Ishikawa (cell line): Measurements from ENCODE around the gene SINHCAF.

Experiments used
- CEBPB ChIP-seq: IDR thresholded peaks from 2 replicates; pipeline ENCODE4 v1.6.1; 2012
- CREB1 ChIP-seq: IDR thresholded peaks from 2 replicates; pipeline ENCODE4 v1.6.1; 2012; ENCODE audit warnings: low read depth
- EGR1 ChIP-seq: IDR thresholded peaks from 2 replicates; pipeline ENCODE4 v1.6.1; 2012
- EP300 ChIP-seq: IDR thresholded peaks from 2 replicates; pipeline ENCODE4 v1.6.1; 2012; ENCODE audit warnings: borderline replicate concordance
- FOXM1 ChIP-seq: IDR thresholded peaks from 2 replicates; pipeline ENCODE4 v1.6.1; 2012; ENCODE audit warnings: low read depth, borderline replicate concordance
- NFIC ChIP-seq: IDR thresholded peaks from 2 replicates; pipeline ENCODE4 v1.6.1; 2012
- RAD21 ChIP-seq: IDR thresholded peaks from 2 replicates; pipeline ENCODE4 v1.6.1; 2012; ENCODE audit warnings: low read depth
- TAF1 ChIP-seq: IDR thresholded peaks from 2 replicates; pipeline ENCODE4 v1.6.1; 2012; ENCODE audit warnings: low read depth, mild to moderate bottlenecking
- TCF12 ChIP-seq: IDR thresholded peaks from 2 replicates; pipeline ENCODE4 v1.6.1; 2012; ENCODE audit warnings: low read depth
- TEAD4 ChIP-seq: IDR thresholded peaks from 2 replicates; pipeline ENCODE4 v1.6.1; 2012
- YY1 ChIP-seq: IDR thresholded peaks from 2 replicates; pipeline ENCODE4 v1.6.1; 2012; ENCODE audit warnings: low read depth
- ZBTB7A ChIP-seq: IDR thresholded peaks from 2 replicates; pipeline ENCODE4 v1.6.1; 2012; ENCODE audit warnings: low read depth
- TF ChIP-seq, protein P1 (sequence below): IDR thresholded peaks from 2 replicates; pipeline ENCODE4 v1.6.1; 2012; ENCODE audit warnings: low read depth, mild to moderate bottlenecking
- TF ChIP-seq, protein P2 (sequence below): IDR thresholded peaks from 2 replicates; pipeline ENCODE4 v1.6.1; 2012
- TF ChIP-seq, protein P3 (sequence below): IDR thresholded peaks from 2 replicates; pipeline ENCODE4 v1.6.1; 2012

Gene SINHCAF

DNA sequence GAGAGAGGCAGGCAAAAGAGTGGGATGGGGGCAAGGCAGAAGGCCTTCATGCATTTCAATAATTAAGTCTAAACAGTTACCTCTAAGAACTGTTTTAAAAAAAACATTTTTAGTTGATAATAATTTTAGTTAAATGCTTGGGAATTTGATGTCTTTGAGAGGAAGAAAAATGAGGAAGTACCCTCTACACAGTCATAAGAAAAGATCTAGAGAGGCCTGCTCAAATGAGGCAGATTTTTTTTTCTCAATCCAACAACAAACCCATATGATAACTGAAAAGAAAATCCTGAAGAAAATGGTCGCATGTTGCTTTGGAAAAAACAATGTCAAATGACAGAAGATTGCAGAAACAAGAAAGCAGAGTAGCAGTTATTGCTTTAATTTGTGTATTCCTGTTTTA is 25.6 kb downstream of the SINHCAF start:
- no peak for TF ChIP-seq CREB1
- TF ChIP-seq, protein P1, sequence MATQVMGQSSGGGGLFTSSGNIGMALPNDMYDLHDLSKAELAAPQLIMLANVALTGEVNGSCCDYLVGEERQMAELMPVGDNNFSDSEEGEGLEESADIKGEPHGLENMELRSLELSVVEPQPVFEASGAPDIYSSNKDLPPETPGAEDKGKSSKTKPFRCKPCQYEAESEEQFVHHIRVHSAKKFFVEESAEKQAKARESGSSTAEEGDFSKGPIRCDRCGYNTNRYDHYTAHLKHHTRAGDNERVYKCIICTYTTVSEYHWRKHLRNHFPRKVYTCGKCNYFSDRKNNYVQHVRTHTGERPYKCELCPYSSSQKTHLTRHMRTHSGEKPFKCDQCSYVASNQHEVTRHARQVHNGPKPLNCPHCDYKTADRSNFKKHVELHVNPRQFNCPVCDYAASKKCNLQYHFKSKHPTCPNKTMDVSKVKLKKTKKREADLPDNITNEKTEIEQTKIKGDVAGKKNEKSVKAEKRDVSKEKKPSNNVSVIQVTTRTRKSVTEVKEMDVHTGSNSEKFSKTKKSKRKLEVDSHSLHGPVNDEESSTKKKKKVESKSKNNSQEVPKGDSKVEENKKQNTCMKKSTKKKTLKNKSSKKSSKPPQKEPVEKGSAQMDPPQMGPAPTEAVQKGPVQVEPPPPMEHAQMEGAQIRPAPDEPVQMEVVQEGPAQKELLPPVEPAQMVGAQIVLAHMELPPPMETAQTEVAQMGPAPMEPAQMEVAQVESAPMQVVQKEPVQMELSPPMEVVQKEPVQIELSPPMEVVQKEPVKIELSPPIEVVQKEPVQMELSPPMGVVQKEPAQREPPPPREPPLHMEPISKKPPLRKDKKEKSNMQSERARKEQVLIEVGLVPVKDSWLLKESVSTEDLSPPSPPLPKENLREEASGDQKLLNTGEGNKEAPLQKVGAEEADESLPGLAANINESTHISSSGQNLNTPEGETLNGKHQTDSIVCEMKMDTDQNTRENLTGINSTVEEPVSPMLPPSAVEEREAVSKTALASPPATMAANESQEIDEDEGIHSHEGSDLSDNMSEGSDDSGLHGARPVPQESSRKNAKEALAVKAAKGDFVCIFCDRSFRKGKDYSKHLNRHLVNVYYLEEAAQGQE = no peak
- no peak for TF ChIP-seq TCF12
- no peak for TF ChIP-seq EP300
- no peak for TF ChIP-seq RAD21
- no peak for TF ChIP-seq CEBPB
- TF ChIP-seq EGR1 = no peak
- TF ChIP-seq, protein P2, sequence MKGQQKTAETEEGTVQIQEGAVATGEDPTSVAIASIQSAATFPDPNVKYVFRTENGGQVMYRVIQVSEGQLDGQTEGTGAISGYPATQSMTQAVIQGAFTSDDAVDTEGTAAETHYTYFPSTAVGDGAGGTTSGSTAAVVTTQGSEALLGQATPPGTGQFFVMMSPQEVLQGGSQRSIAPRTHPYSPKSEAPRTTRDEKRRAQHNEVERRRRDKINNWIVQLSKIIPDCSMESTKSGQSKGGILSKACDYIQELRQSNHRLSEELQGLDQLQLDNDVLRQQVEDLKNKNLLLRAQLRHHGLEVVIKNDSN = no peak
- TF ChIP-seq FOXM1 = no peak
- no peak for TF ChIP-seq TAF1
- TF ChIP-seq, protein P3, sequence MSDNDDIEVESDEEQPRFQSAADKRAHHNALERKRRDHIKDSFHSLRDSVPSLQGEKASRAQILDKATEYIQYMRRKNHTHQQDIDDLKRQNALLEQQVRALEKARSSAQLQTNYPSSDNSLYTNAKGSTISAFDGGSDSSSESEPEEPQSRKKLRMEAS = no peak
- TF ChIP-seq YY1 = no peak
- TF ChIP-seq ZBTB7A = no peak
- TF ChIP-seq TEAD4 = no peak
- no peak for TF ChIP-seq NFIC

DNA sequence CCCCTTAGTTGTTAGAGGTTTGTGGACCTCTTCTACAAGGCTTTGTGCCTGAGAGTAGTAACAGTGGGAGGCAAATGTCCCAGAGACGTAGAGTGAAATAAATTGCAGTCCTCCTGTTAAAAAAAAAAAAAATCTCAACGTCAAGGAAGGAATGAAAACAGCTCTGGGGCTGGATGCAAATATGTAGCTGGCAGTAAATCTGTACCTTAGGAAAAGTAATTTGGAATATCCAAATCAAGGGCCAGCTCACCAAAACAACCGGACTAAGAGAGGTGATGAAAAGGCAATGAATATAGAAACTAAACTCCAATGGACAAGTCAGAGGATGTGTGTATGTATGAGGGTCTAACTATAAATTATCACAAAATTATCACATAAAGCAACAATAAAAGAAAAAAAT is 27.0 kb downstream of the SINHCAF start:
- TF ChIP-seq ZBTB7A = no peak
- no peak for TF ChIP-seq EGR1
- TF ChIP-seq, protein P1 = no peak

- no peak for TF ChIP-seq EP300
- no peak for TF ChIP-seq CREB1
- TF ChIP-seq CEBPB = no peak
- no peak for TF ChIP-seq FOXM1
- no peak for TF ChIP-seq TAF1
- TF ChIP-seq, protein P2 = no peak
- TF ChIP-seq NFIC = no peak
- no peak for TF ChIP-seq TCF12
- TF ChIP-seq TEAD4 = no peak
- TF ChIP-seq, protein P3 = no peak
- no peak for TF ChIP-seq EGR1
These were observed 27.4 kb downstream of the SINHCAF start for GRCh38 chr12:31298515-31298910.

DNA sequence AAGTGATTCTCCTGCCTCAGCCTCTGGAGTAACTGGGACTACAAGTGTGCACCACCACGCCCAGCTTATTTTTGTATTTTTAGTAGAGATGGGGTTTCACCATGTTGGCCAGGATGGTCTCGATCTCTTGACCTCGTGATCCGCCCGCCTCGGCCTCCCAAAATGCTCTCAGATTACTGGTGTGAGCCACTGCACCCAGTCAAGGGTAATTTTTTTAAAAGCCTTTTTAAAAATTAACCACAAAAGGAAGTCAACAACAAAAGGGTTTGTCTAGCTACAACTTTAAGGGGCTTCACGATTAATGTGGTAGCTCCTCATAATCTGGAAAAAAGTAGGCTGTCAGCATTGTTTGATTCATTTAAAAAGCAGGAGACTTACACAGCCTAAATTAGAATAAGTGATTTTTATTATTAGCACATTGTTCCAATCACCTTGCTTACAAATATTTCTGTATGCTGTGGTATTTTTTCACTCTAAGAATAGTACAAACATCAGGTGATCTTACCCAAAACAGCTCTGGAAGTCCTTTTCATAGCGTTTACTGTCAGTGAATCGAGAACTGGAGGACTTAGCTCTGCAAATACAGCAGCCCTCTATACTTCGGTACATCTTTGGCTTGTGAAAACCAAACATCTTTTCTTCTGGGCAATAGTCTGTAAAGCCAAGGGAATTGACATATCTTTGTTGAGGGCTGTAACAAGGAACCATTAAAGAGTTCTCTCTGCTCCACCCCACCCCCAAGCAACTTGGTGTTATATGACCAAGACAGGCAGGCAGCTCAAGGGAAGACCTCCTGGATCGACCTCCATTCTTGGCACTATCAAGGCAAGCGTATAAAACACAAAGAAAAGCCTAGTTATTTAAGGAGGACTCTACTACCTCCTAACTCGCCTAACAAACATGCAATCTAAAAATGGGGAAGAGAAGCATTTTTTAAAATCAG is 28.1 kb downstream of the SINHCAF start:
- TF ChIP-seq EP300 (no peak), RAD21 (no peak)

GRCh38 chr12:31289441-31289840 is 36.5 kb downstream of the SINHCAF start:
- no peak for TF ChIP-seq TAF1
- no peak for TF ChIP-seq EP300
- TF ChIP-seq TEAD4 = no peak
- TF ChIP-seq, protein P1 = no peak
- TF ChIP-seq ZBTB7A = no peak
- no peak for TF ChIP-seq CEBPB
- TF ChIP-seq, protein P3 = no peak
- no peak for TF ChIP-seq CREB1
- no peak for TF ChIP-seq NFIC
- TF ChIP-seq, protein P2 = no peak
- no peak for TF ChIP-seq RAD21
- no peak for TF ChIP-seq YY1
- no peak for TF ChIP-seq TCF12
- no peak for TF ChIP-seq EGR1
- no peak for TF ChIP-seq FOXM1
